IMR-90 (cell line): ENCODE data around the gene NCOA7. TPM values are rescaled to one million over a fixed set of nuclear protein-coding genes. Genes with fewer than 3 reads are reported as not detected.

Experiments
- ATAC-seq: fragments of 200-7000 bp; cut with Tn5 transposase; 2 replicates; pipeline ENCODE4 v1.9.1; 2020; ENCODE audit warnings: low read depth, mild to moderate bottlenecking, moderate library complexity
- BruUV-seq: library from RNA; stranded (reverse); fragments of 400-500 nt; replicated peaks from 2 replicates; lab custom pipeline; 2021; lab: Mats Ljungman, UMichigan
- CTCF ChIA-PET: fragments of 300-600 bp; formaldehyde crosslinking; extraction: SDS; loops from one replicate; lab custom pipeline; 2021; ENCODE audit warnings: antibody characterized with exemption; lab: Yijun Ruan, JAX
- POLR2A ChIA-PET: fragments of 300-600 bp; sonication (Branson Sonifier 250); formaldehyde crosslinking; loops from one replicate; lab custom pipeline; 2022; ENCODE audit warnings: antibody characterized with exemption; ENCODE audit not compliant: unreplicated experiment; lab: Charles Lee
- DNase-seq: peaks from one replicate; pipeline ENCODE4 v3.0.0; 2013
- H2AFZ ChIP-seq: replicated peaks from 2 replicates; pipeline ENCODE3; 2013; ENCODE audit warnings: low read length, mild to moderate bottlenecking; ENCODE audit not compliant: poor library complexity
- H2AK5ac ChIP-seq: 2 replicates; pipeline ENCODE4 v1.6.1; 2013; ENCODE audit warnings: low read depth, low read length, inconsistent platforms
- H2AK9ac ChIP-seq: replicated peaks from 2 replicates; pipeline ENCODE3; 2013; ENCODE audit warnings: mild to moderate bottlenecking, low read depth, low read length, moderate library complexity; ENCODE audit not compliant: poor library complexity
- H2BK120ac ChIP-seq: 2 replicates; pipeline ENCODE4 v1.6.1; 2013; ENCODE audit warnings: low read depth, low read length, inconsistent platforms
- H2BK15ac ChIP-seq: 3 replicates; pipeline ENCODE4 v1.6.1; 2013; ENCODE audit warnings: low read depth, low read length, inconsistent platforms
- H2BK20ac ChIP-seq: 2 replicates; pipeline ENCODE4 v1.6.1; 2013; ENCODE audit warnings: low read depth, mild to moderate bottlenecking, inconsistent platforms, low read length, moderate library complexity
- H2BK5ac ChIP-seq: 2 replicates; pipeline ENCODE4 v1.6.1; 2013; ENCODE audit warnings: mild to moderate bottlenecking, low read depth, low read length, inconsistent platforms; ENCODE audit not compliant: poor library complexity, severe bottlenecking
- H3K14ac ChIP-seq: replicated peaks from 2 replicates; pipeline ENCODE4 v1.6.1; 2013; ENCODE audit warnings: low read depth, low read length, inconsistent platforms
- H3K18ac ChIP-seq: 2 replicates; pipeline ENCODE4 v1.6.1; 2013; ENCODE audit warnings: low read depth, low read length, control low read depth
- H3K23ac ChIP-seq: 2 replicates; pipeline ENCODE4 v1.6.1; 2013; ENCODE audit warnings: low read depth, low read length, inconsistent platforms
- H3K27ac ChIP-seq: 2 replicates; pipeline ENCODE4 v1.5.1; 2013; ENCODE audit warnings: mild to moderate bottlenecking, control low read depth, low read length; ENCODE audit not compliant: insufficient read depth
- H3K27me3 ChIP-seq: 2 replicates; pipeline ENCODE4 v1.6.1; 2013; ENCODE audit warnings: low read length; ENCODE audit not compliant: control insufficient read depth, insufficient read depth
- H3K36me3 ChIP-seq: 2 replicates; pipeline ENCODE4 v1.6.1; 2013; ENCODE audit warnings: low read length, mixed read lengths; ENCODE audit not compliant: control insufficient read depth, insufficient read depth
- H3K4ac ChIP-seq: 2 replicates; pipeline ENCODE4 v1.6.1; 2013; ENCODE audit warnings: low read depth, low read length, inconsistent platforms
- H3K4me1 ChIP-seq: 2 replicates; pipeline ENCODE4 v1.6.1; 2013; ENCODE audit warnings: low read length, mixed read lengths; ENCODE audit not compliant: control insufficient read depth, insufficient read depth
- H3K4me2 ChIP-seq: 2 replicates; pipeline ENCODE4 v1.6.1; 2013; ENCODE audit warnings: low read depth, mild to moderate bottlenecking, control low read depth, low read length, moderate library complexity
- H3K4me3 ChIP-seq: 2 replicates; pipeline ENCODE4 v1.5.1; 2013; ENCODE audit warnings: low read depth, mild to moderate bottlenecking, control low read depth, low read length, moderate library complexity; ENCODE audit not compliant: insufficient read depth
- H3K56ac ChIP-seq: 2 replicates; pipeline ENCODE4 v1.6.1; 2013; ENCODE audit warnings: low read length, inconsistent platforms; ENCODE audit not compliant: insufficient read depth; ENCODE audit errors: extremely low read depth
- H3K79me1 ChIP-seq, 2 experiments: 2 replicates each; pipeline ENCODE4 v1.6.1; 2013; ENCODE audit warnings: low read length in 2 of 2, inconsistent platforms in 1 of 2, low read depth in 1 of 2
- H3K9ac ChIP-seq: 2 replicates; pipeline ENCODE4 v1.6.1; 2013; ENCODE audit warnings: low read depth, low read length, control low read depth
- H3K9me1 ChIP-seq: 2 replicates; pipeline ENCODE4 v1.6.1; 2013; ENCODE audit warnings: low read length, inconsistent platforms; ENCODE audit not compliant: insufficient read depth
- H3K9me3 ChIP-seq: 2 replicates; pipeline ENCODE4 v1.6.1; 2013; ENCODE audit warnings: low read length; ENCODE audit not compliant: control insufficient read depth, insufficient read depth
- H4K20me1 ChIP-seq: 2 replicates; pipeline ENCODE4 v1.6.1; 2013; ENCODE audit warnings: low read length, inconsistent platforms; ENCODE audit not compliant: insufficient read depth
- H4K5ac ChIP-seq: 2 replicates; pipeline ENCODE4 v1.6.1; 2013; ENCODE audit warnings: mild to moderate bottlenecking, low read depth, low read length, control low read depth
- H4K8ac ChIP-seq, 2 experiments: 2 replicates each; pipeline ENCODE4 v1.6.1; 2013; ENCODE audit warnings: low read depth in 2 of 2, low read length in 2 of 2, control low read depth in 1 of 2, inconsistent platforms in 1 of 2
- H4K91ac ChIP-seq: 2 replicates; pipeline ENCODE4 v1.6.1; 2013; ENCODE audit warnings: low read depth, low read length, inconsistent platforms; ENCODE audit not compliant: insufficient read depth
- BHLHE40 ChIP-seq: fragments of 150-350 bp; IDR thresholded peaks from 2 replicates; pipeline ENCODE4 v1.6.1; 2016; ENCODE audit warnings: mild to moderate bottlenecking, low read depth, low read length
- CEBPB ChIP-seq: IDR thresholded peaks from 2 replicates; pipeline ENCODE4 v1.6.1; 2012; ENCODE audit warnings: low read depth, low read length, improper control_type of control experiment
- CHD1 ChIP-seq: IDR thresholded peaks from 2 replicates; pipeline ENCODE4 v1.6.1; 2012; ENCODE audit warnings: low read depth, low read length, improper control_type of control experiment
- ELK1 ChIP-seq: fragments of 150-350 bp; IDR thresholded peaks from 2 replicates; pipeline ENCODE4 v1.6.1; 2016; ENCODE audit warnings: low read depth, mild to moderate bottlenecking, low read length, moderate library complexity, borderline replicate concordance
- FOS ChIP-seq: fragments of 150-350 bp; IDR thresholded peaks from 2 replicates; pipeline ENCODE4 v1.6.1; 2016; ENCODE audit warnings: low read depth, low read length
- MAFK ChIP-seq: IDR thresholded peaks from 2 replicates; pipeline ENCODE4 v1.6.1; 2012; ENCODE audit warnings: low read depth, low read length, improper control_type of control experiment
- POLR2A ChIP-seq: IDR thresholded peaks from 2 replicates; pipeline ENCODE4 v1.6.1; 2012; ENCODE audit warnings: mild to moderate bottlenecking, low read depth, low read length
- RAD21 ChIP-seq: IDR thresholded peaks from 2 replicates; pipeline ENCODE4 v1.6.1; 2012; ENCODE audit warnings: low read length, improper control_type of control experiment
- RCOR1 ChIP-seq: IDR thresholded peaks from 2 replicates; pipeline ENCODE4 v1.6.1; 2012; ENCODE audit warnings: mild to moderate bottlenecking, low read length, improper control_type of control experiment; ENCODE audit not compliant: insufficient replicate concordance
- RFX5 ChIP-seq: IDR thresholded peaks from 2 replicates; pipeline ENCODE4 v1.8.0; 2012; ENCODE audit warnings: low read depth, mild to moderate bottlenecking, low read length, moderate library complexity
- SMC3 ChIP-seq: fragments of 150-350 bp; IDR thresholded peaks from 2 replicates; pipeline ENCODE4 v1.6.1; 2016; ENCODE audit warnings: low read depth, mild to moderate bottlenecking, antibody characterized with exemption, low read length, moderate library complexity
- WGBS, 2 experiments: methylation state at CpG; one replicate each; pipeline versions ENCODE4 v1.1.5 to v1.1.7; 2013; ENCODE audit warnings: missing lambda C conversion rate in 2 of 2; ENCODE audit not compliant: insufficient read length in 1 of 2; ENCODE audit errors: extremely low coverage in 2 of 2; 5-methylcytosine and 5-hydroxymethylcytosine counted together
- dilution Hi-C: fragments of 300-500 bp; cut with HindIII; formaldehyde crosslinking; loops from one replicate; pipeline ENCODE4 v1.14.3; 2018; ENCODE audit warnings: low sequenced_read_pairs; ENCODE audit not compliant: unreplicated experiment
- in situ Hi-C: fragments of 300-500 bp; cut with MboI; formaldehyde crosslinking; loops from 3 replicates; pipeline ENCODE4 v1.14.3; 2019; ENCODE audit warnings: low sequenced_read_pairs, inconsistent platforms, mixed read lengths
- intact Hi-C: fragments of 100-400 bp; cut with micrococcal nuclease; formaldehyde crosslinking; loops from 2 replicates; pipeline ENCODE4 v1.10.0; 2022
- polyA plus RNA-seq, 3 experiments: library from polyadenylated mRNA; depleted of rRNA; stranded (reverse); fragments of >200 nt; gene quantifications; 2 replicates each; pipeline ENCODE4 v1.2.3, GENCODE V29; 2012; ENCODE audit warnings: low replicate concordance in 1 of 3
- total RNA-seq: library from RNA; depleted of rRNA; stranded (reverse); fragments of >200 nt; gene quantifications from 2 replicates; pipeline ENCODE4 v1.2.3, GENCODE V29; 2012

NCOA7 gene
- total and polyA plus RNA-seq, 2 of the 4 experiments (the other 2 are of a cell fraction) = 12.6 to 12.9 TPM

GRCh38 chr6:125855783-125856182 is 65.0 kb downstream of the NCOA7 start:
- WGBS, 2 experiments = 86% methylated on average over 1 of the region's 6 CpGs; no CpG with 5 or more reads in 1 of the 2 experiments
- intact Hi-C loops = loop anchor here (5.0 kb wide), 3 partner anchors 63 to 117 kb away; partner anchors contain the start of genes HINT3 and NCOA7
- H3K9ac ChIP-seq = no peak overlapping the region
- no peak overlapping the region for H2BK120ac ChIP-seq
- H4K20me1 ChIP-seq = no peaks in the 10 kb centered on the region
- H3K9me3 ChIP-seq = no peaks in the 10 kb centered on the region
- dilution Hi-C loops = no loop called here
- BruUV-seq = no TSS peak
- H3K4me2 ChIP-seq = no peak overlapping the region
- no peak overlapping the region for H2AK5ac ChIP-seq
- H3K4ac ChIP-seq = no peak overlapping the region
- H4K91ac ChIP-seq = no peak overlapping the region
- H2BK20ac ChIP-seq = no peak overlapping the region
- H3K56ac ChIP-seq = no peak overlapping the region
- H3K27me3 ChIP-seq = no peaks in the 10 kb centered on the region
- POLR2A ChIA-PET = no interaction called here
- DNase-seq = no peak
- H4K5ac ChIP-seq = no peak overlapping the region
- H3K4me3 ChIP-seq = no peak overlapping the region
- no peaks in the 10 kb centered on the region for H3K9me1 ChIP-seq
- in situ Hi-C loops = loop anchor here (5.0 kb wide), 1 partner anchor 112 kb away; no protein-coding TSS in a partner anchor
- H3K18ac ChIP-seq = no peak overlapping the region
- no peak overlapping the region for H4K8ac ChIP-seq
- H3K79me1 ChIP-seq = no peaks in the 10 kb centered on the region; a peak in 1 of 4 replicates
- H3K4me1 ChIP-seq = no peaks in the 10 kb centered on the region
- no peak for TF ChIP-seq CHD1
- TF ChIP-seq SMC3 = no peak
- no peak for TF ChIP-seq RAD21
- TF ChIP-seq MAFK = no peak
- no peak for TF ChIP-seq RFX5
- no peak for TF ChIP-seq POLR2A
- no peak for TF ChIP-seq BHLHE40
- TF ChIP-seq FOS = no peak
- TF ChIP-seq ELK1 = no peak
- TF ChIP-seq RCOR1 = no peak
- no peak for TF ChIP-seq CEBPB
- no peak overlapping the region for H3K14ac ChIP-seq
- CTCF ChIA-PET = interaction anchor here (0.9 to 1.4 kb wide), 2 partner anchors 12 to 98 kb away, joined by 3 to 6 read pairs; no protein-coding TSS in a partner anchor
- H2BK15ac ChIP-seq = no peak overlapping the region
- H3K27ac ChIP-seq = no peak overlapping the region
- ATAC-seq = no peak
- no peak overlapping the region for H2BK5ac ChIP-seq
- no peak overlapping the region for H3K23ac ChIP-seq
- H2AFZ ChIP-seq = no peak overlapping the region
- H3K36me3 ChIP-seq = no peaks in the 10 kb centered on the region
- H2AK9ac ChIP-seq = no peak overlapping the region
